IPS-15b (cell line): ENCODE data around the gene FAH.

ENCODE experiments used
- H3K27me3 ChIP-seq: one replicate; pipeline ENCODE4 v1.6.1; 2013; ENCODE audit warnings: low read length; ENCODE audit not compliant: control insufficient read depth, insufficient read depth
- H3K36me3 ChIP-seq: one replicate; pipeline ENCODE4 v1.6.1; 2013; ENCODE audit warnings: low read length; ENCODE audit not compliant: control insufficient read depth, insufficient read depth
- H3K4me1 ChIP-seq: one replicate; pipeline ENCODE4 v1.6.1; 2013; ENCODE audit warnings: mild to moderate bottlenecking, low read length; ENCODE audit not compliant: control insufficient read depth, insufficient read depth
- H3K4me3 ChIP-seq: one replicate; pipeline ENCODE4 v1.5.1; 2013; ENCODE audit warnings: low read depth, low read length
- H3K9ac ChIP-seq: one replicate; pipeline ENCODE4 v1.6.1; 2013; ENCODE audit warnings: low read depth, mild to moderate bottlenecking, low read length
- H3K9me3 ChIP-seq: one replicate; pipeline ENCODE4 v1.6.1; 2013; ENCODE audit warnings: mild to moderate bottlenecking, low read length; ENCODE audit not compliant: control insufficient read depth, insufficient read depth

Gene FAH

DNA sequence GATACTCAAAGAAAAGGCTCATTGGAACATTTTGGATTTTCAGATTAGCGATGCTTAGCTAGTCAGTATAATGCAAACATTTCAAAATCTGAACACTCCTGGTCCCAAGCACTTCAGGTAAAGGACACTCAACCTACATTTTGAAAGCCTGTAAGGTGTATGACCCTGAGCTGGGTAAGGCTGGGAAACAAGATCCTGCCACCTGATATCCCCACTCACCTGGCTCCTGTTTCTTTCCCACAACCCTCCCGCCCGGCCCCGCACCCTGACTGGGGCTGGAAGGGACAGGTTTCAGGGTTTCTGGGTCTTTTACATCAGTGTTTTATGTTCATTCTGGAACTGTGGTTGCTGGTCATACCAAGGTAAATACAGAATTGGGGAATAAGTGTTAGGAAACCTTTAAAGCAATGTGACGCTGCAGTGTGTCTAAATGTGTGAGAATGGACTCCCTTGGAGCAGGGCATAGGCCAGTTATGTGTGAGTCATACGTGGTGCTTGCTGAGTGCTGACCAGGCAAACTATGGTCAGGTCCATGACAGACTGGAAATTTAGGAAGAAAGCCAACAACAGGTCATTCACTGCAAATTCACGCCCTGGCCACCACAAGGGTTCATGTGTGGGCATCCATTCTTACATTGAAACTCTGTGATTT, 76.3 kb downstream of the FAH start:
- no peaks in the 10 kb centered on the region for H3K36me3 ChIP-seq
- H3K27me3 ChIP-seq: no peaks in the 10 kb centered on the region
- no peak overlapping the region for H3K4me3 ChIP-seq
- H3K9me3 ChIP-seq: no peaks in the 10 kb centered on the region
- H3K9ac ChIP-seq: no peak overlapping the region
- no peaks in the 10 kb centered on the region for H3K4me1 ChIP-seq

DNA sequence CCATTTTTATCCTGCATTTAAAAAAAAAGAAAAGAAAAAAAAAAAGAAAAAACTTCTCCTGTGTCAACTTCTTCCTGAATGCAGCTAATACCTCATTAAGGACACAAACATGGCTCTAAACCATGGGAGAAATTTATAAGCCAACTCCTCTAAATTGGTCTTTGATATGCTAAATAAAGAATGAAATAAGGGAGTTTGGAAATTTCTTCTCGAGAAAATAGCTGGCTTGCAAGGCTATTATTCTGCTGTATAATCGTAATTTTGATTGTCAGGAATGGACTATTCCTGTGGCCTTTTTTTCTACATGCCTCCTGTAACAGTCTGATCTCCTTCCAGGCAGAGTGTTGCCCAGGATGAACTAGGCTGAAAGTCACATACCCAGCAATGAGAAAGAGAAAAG, 78.6 kb downstream of the FAH start:
- no peaks in the 10 kb centered on the region for H3K9me3 ChIP-seq
- no peaks in the 10 kb centered on the region for H3K4me1 ChIP-seq
- no peak overlapping the region for H3K9ac ChIP-seq
- H3K27me3 ChIP-seq: no peaks in the 10 kb centered on the region
- no peaks in the 10 kb centered on the region for H3K36me3 ChIP-seq
- H3K4me3 ChIP-seq: no peak overlapping the region

DNA sequence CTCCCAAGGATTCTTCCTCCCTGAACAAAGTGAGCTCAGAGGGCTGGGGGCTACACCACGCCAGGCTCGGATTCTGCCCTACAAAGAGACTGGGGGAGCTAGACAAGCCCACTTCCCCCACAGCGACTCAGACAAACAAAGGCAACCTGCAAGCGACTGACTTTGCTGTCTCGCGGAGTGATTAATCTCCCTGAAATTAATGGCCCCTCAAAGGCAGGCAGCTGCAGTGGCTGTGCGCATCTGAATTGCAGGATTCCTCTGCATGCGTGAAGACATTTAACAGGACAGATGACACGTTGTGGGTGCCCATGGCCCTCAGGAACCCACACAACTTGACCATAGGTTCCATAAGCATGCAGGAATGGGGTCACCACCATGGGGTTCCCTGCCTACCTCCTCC, 80.8 kb downstream of the FAH start:
- no peak overlapping the region for H3K4me3 ChIP-seq
- no peaks in the 10 kb centered on the region for H3K36me3 ChIP-seq
- no peaks in the 10 kb centered on the region for H3K9me3 ChIP-seq
- H3K9ac ChIP-seq: no peak overlapping the region
- no peaks in the 10 kb centered on the region for H3K27me3 ChIP-seq
- H3K4me1 ChIP-seq: no peaks in the 10 kb centered on the region

DNA sequence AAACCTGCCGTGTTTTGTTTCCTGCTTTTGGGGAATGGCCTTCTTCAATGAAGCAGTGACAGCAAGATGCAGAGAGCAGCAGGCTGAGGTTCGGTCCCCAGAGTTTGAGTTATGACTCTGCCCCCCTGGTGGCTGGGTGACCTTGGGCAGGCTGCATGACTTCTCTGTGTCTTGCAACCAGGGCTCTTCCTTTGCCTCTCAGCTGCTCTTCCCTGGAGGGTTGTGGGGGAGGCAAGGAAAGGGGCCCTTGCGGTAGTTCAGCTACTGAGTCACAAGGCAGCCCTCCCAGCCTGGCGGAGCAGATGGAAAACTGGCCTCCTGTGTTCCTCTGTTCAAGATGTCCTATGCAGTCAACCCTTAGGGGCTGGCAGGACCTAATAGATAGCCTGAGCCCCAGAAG, 82.1 kb downstream of the FAH start:
- no peaks in the 10 kb centered on the region for H3K27me3 ChIP-seq
- H3K4me3 ChIP-seq: no peak overlapping the region
- no peak overlapping the region for H3K9ac ChIP-seq
- H3K36me3 ChIP-seq: no peaks in the 10 kb centered on the region
- H3K9me3 ChIP-seq: no peaks in the 10 kb centered on the region
- no peaks in the 10 kb centered on the region for H3K4me1 ChIP-seq
